HG02884 (cell line): Measurements from ENCODE around the gene GUF1.
A peak's percentile ranks its signal among the peaks of the same experiment; 100 is the strongest.

ENCODE experiments used
- ATAC-seq: cut with Tn5 transposase; IDR thresholded peaks from one replicate; pipeline ENCODE4 v1.9.1; 2021; ENCODE audit warnings: mild to moderate bottlenecking, moderate library complexity; ENCODE audit not compliant: unreplicated experiment

The GUF1 gene

GRCh38 chr4:44678094-44679041 is at the start of gene GUF1:
GUF1 (plus strand) TSS chr4:44678420; CDS start chr4:44678623, 203 bp downstream.
- ATAC-seq, result peak; percentile 92

GRCh38 chr4:44629280-44629866 is 48.8 kb upstream of the GUF1 start:
- peak; percentile 97 for ATAC-seq

GRCh38 chr4:44632089-44632488 is 46.1 kb upstream of the GUF1 start:
- ATAC-seq, result no peak

GRCh38 chr4:44632733-44633132 is 45.5 kb upstream of the GUF1 start:
- no peak for ATAC-seq

- ATAC-seq, result no peak
Observed at GRCh38 chr4:44638091-44638490, 40.1 kb upstream of the GUF1 start.

GRCh38 chr4:44646151-44646550 is 32.1 kb upstream of the GUF1 start:
- ATAC-seq, result no peak

- no peak for ATAC-seq
Observed at GRCh38 chr4:44651425-44651824, 26.8 kb upstream of the GUF1 start, which contains the start of gene YIPF7. YIPF7 (minus strand) TSS chr4:44651625; CDS start chr4:44650100, 1,525 bp downstream.

GRCh38 chr4:44652002-44652401 is 26.2 kb upstream of the GUF1 start:
- no peak for ATAC-seq

- no peak for ATAC-seq
Observed at GRCh38 chr4:44660396-44660795, 17.8 kb upstream of the GUF1 start.

- ATAC-seq, result no peak
Observed at GRCh38 chr4:44661940-44662622, 16.1 kb upstream of the GUF1 start.

- peak; percentile 64 for ATAC-seq
Observed at GRCh38 chr4:44662623-44663005, 15.6 kb upstream of the GUF1 start.

- ATAC-seq, result no peak
Observed at GRCh38 chr4:44663539-44664263, 14.5 kb upstream of the GUF1 start.

GRCh38 chr4:44668526-44668925 is 9.7 kb upstream of the GUF1 start:
- ATAC-seq, result no peak

- ATAC-seq, result no peak
Observed at GRCh38 chr4:44670506-44671199, 7.6 kb upstream of the GUF1 start.

GRCh38 chr4:44671636-44672035 is 6.6 kb upstream of the GUF1 start:
- no peak for ATAC-seq

- ATAC-seq, result no peak
Observed at GRCh38 chr4:44674471-44674870, 3.7 kb upstream of the GUF1 start.

GRCh38 chr4:44675366-44675765 is 2.9 kb upstream of the GUF1 start:
- no peak for ATAC-seq

- no peak for ATAC-seq
Observed at GRCh38 chr4:44679060-44679459, 840 bp downstream of the GUF1 start.

- no peak for ATAC-seq
Observed at GRCh38 chr4:44684648-44685047, 6.4 kb downstream of the GUF1 start.

GRCh38 chr4:44700427-44700826 is 22.2 kb downstream of the GUF1 start:
- no peak for ATAC-seq
